NCI-H1436 treated with DMSO at 0.1 percent for 48 hours (cell line): Measurements from ENCODE around the gene ARFGEF2.
"Not testable (repeated sequence)": the region's sequence is repeated elsewhere in the genome, so short reads cannot be mapped to it uniquely, and the experiment has no call there.

Experiments used
- DNase-seq: peaks from one replicate; lab custom pipeline; 2025; lab: John Stamatoyannopoulos, UW

Gene ARFGEF2

DNA sequence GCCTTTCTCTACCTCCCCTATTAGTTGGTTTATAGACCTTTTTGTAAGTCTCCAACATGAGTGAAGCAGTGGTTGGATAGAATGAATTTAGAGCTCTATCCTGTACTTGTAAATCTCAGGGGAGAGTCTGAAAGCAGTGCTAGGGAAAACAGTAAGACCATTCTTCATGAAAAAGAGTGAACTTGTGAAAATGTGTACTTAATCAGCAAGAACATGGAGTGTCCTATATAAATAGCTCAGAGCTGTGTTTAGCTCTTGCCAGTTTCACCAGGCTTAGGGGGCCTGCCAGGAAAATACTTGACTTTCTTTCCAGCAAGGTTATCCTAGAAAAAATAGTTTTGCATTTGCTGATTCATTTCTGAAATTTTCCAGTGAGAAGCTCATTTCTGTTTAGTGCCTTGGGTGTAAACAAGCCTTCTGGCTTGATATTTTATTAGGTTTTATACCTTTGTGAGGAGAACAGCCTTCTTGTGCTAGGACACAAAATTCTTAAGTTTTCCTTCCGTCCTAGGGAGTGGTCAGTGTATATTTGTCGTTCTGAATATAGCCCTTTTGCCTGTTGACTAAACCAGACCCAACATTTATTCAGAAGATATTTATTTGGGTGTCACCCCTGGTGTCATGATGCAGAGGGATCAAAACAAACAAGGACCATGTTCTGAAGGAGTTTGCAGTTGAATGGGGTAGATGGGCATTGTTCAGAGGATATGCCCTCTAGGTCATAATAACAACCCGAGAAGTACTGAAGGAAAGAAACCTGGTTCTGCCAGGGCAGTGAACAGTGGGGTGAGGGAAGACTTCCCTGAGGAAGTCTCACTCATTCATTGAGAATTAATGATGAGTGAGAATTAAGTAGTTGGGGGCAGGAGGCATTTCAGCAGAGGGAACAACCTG lies 7.6 kb downstream of the ARFGEF2 start:
- DNase-seq: no peak

DNA sequence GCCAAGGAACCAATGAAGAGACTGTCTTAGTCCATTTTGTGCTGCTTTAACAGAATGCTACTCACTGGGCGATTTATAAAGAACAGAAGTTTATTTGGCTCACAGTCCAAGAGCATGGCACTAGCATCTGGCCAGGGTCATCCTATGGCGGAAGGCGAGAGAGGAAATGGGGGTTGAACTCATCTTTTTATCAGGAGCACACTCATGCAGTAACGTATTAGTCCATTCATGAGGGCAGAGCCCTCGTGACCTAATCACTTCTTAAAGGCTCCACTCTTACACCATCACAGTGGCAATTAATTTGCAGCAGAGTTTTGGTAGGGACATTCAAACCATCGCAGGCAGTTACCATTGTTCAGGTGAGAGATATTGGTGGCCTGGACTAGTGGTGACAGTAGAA lies 8.5 kb downstream of the ARFGEF2 start:
- DNase-seq: no peak

DNA sequence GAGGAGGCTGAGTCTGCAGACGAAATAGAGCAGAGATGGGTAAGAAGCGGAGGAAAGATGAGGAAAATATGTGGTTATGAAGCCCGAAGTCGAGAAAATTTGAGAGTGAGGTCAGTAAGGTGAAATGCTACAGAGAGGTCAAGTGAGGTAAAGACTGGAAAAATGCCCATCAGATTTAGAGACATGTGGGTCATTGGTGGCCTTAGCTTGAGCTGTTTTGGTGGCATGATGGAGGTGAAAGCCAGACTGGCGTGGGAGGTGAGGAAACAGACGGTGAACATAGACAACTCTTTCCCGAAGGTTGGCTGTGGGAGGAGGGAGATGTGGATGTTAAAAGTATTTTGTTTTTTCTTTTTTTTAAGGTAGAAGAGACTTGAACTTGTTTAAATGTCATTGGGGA lies 9.4 kb downstream of the ARFGEF2 start:
- DNase-seq: no peak

DNA sequence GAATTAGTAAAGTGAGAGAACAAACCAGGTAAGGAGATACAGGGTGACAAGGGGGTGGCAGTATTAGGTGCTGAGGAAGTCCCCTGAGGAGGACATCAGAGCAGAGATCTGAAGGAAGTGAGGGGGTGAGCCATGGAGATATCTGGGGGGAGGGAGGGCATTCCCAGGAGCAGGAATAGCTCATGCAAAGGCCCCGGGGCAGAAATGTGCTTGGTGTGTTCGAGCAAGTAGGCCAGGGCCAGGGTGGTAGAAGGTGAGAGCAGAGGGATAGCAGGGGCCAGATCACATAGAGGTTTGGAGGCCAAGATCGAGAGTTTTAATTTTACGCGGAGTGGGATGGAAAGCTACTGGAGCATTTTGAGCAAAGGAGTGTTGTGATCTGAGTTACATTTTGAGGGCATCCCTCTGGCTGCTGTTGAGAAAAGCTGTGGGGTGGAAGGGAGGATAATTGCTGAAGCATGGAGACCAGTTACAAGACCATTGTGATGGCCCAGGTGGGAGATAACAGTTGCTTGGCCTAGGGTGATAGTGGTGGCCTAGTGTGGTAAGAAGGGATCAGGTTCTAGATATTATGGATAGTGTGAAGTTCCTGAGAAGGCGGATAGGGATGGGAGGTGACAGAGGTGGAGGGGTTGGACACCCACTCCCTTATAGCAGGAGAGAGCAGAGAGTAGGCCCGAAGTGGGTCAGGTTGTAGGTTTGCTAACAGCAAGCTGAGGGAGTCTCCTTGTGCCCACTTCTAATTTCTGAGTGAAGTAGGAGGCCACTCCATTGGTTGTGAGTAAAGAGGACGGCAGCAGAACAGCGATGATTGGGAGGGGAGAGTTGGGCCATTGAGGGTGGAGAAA lies 10.2 kb downstream of the ARFGEF2 start:
- DNase-seq: no peak

DNA sequence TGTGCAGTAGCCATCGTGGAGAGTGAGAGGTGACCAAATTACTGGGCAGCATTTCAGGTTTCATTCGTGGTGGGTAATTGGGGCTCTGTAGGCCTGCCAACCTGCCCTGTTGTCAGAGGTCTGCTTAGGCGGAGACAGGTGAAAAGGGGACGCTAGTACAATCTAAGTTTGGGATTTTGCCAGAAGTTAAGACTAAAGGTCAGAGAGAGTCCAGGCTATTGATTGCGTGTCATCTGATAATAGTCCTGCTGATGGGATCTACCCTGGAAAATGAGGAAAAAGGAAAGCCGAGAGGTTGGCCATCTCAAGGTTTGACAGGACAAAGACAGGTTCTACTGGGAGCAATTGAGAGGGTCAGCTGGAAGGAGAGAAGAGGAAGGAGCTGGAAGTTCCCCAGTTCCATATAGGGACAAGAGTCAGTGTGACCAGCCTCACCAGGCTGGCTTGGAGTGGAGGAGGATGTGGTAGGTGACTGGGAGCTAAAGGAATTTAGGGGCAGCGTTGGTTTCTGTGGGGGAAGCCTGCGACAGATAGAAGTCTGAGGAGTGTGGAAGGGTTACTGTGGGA lies 10.9 kb downstream of the ARFGEF2 start:
- no peak for DNase-seq

DNA sequence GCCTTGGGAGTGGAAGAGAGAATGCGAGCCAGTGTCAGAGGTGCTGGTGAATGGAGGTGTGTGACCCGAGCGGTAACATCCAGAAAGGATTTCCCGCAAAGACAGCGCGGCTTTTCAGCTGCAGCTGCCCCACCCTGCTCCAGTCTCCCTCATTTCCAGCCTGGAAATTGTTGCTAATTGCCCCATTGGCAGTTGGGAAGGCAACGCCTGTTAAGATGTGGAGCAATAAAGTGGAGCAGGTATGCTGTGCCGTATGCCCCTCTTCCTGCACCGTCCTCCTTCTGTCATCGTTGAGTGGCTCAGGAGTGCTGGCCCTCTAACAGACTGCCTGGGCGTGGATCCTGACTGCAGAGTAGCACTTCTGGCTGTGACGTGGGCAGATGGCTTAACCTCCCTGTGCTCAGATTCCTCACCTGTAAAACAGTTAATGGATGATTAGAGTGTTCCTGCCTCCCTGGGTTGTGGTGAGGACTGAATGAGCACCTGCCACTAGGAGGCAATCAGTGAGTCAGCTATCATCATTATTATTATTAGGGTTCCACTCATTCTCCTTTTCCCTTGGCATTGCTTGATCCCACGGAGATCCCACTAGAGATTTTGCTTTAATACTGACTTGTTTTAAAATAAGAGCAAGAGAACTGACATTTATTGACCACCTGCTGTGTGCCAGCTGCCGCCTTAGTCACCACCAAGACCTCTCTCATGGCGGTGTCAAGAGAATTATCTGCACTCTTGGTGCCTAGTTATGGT lies 11.7 kb downstream of the ARFGEF2 start:
- no peak for DNase-seq

DNA sequence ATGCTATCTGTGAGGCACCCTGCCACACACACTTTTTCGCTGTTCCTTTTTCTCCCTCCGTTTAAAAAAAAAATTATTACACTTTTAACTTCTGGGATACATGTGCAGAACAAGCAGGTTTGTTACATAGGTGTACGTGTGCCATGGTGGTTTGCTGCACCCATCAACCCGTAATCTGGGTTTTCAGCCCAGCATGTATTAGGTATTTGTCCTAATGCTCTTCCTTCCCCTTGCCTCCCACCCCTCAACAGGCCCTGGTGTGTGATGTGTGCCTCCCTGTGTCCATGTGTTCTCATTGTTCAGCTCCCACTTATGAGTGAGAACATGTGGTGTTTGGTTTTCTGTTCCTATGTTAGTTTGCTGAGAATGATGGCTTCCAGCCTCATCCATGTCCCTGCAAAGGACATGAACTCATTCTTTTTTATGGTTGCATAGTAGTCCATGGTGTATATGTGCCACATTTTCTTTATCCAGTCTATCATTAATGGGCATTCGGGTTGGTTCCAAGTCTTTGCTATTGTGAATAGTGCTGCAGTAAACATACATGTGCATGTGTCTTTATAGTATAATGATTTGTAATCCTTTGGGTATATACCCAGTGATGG lies 12.9 kb downstream of the ARFGEF2 start:
- not testable (repeated sequence) for DNase-seq

DNA sequence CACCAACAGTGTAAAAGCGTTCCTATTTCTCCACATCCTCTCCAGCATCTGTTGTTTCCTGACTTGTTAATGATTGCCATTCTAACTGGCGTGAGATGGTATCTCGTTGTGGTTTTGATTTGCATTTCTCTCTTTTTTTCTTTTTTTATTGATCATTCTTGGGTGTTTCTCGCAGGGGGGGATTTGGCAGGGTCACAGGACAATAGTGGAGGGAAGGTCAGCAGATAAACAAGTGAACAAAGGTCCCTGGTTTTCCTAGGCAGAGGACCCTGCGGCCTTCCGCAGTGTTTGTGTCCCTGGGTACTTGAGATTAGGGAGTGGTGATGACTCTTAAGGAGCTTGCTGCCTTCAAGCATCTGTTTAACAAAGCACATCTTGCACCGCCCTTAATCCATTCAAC lies 13.5 kb downstream of the ARFGEF2 start:
- not testable (repeated sequence) for DNase-seq

DNA sequence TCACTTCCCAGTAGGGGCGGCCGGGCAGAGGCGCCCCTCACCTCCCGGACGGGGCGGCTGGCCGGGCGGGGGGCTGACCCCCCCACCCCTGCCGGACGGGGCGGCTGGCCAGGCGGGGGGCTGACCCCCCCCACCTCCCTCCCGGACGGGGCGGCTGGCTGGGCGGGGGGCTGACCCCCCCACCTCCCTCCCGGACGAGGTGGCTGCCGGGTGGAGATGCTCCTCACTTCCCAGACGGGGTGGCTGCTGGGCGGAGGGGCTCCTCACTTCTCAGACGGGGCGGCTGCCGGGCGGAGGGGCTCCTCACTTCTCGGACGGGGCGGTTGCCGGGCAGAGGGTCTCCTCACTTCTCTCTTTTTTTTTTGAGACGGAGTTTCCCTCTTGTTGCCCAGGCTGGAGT lies 14.7 kb downstream of the ARFGEF2 start:
- not testable (repeated sequence) for DNase-seq

DNA sequence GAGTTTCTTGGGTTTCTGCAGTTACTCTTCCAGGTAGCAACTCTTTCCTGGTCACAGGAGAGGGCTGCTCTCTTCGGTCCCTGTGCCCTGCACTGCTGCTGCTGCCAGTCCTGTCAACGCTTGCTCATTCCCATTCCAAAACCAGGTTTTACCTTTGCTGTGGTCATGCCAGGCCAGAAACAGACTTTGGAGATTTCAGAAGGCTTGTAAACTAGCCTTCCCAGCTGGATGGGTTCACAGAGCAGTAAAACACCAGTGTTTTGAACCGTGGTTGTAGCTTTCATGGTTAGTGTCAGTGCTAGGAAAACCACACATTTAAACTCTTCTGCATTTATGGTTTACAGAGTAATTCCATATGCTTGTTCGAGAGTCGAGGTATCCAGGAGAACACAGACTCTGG lies 16.2 kb downstream of the ARFGEF2 start:
- DNase-seq: no peak

DNA sequence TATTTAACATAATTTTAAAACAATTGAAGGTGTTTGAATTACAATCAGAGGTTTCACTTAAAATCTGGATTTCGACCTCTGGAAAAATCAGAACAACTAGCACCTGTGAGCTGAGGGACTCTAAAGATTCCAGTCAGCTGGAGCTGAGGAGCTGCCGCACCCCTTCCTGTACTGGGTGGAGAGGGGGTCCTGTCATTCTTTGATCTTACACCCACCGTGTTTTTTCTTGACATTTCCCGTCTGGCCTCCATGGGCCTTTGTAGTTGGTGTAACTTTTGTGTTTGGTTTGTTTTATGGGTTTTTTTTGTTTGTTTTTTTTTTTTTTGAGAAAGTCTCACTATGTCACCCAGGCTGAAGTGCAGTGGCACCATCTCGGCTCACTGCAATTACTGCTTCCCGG lies 17.2 kb downstream of the ARFGEF2 start:
- DNase-seq: no peak

DNA sequence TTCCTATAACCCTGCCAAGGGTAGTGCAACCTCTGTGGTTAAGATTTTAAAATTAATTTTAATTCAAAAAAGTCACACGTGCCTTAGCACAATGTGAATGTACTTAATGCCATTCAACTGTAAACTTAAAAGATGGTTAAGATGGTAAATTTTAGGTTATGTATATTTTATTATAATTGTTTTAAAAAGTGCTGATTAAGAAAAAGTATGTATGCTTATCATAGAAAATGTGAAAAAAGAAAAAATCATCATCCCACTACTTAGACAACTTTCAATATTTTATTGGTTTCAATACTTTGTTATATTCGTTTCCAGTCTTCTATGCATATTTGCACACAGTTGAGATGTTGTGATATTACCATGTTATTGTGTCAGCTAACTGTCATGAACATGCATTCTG lies 18.7 kb downstream of the ARFGEF2 start:
- no peak for DNase-seq

DNA sequence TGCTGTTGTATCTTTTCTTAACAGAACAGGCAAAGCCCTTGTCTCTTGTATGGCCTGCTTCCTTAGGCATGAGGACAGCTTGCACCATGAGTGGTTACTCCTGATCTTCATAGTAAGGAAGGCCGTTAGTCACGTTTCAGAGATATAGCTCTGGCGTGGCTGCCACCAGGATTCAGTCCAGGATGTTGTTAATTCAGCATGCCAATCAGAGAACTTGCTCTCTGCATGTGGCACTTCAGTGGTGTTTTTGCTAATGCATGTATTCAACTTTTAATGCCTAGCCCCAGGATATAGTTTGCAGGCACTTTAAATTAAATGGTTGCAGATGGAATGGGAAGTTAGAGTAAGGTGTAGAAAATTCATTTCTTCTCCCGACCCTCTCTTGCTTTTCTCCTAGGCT lies 20.0 kb downstream of the ARFGEF2 start:
- DNase-seq: no peak

DNA sequence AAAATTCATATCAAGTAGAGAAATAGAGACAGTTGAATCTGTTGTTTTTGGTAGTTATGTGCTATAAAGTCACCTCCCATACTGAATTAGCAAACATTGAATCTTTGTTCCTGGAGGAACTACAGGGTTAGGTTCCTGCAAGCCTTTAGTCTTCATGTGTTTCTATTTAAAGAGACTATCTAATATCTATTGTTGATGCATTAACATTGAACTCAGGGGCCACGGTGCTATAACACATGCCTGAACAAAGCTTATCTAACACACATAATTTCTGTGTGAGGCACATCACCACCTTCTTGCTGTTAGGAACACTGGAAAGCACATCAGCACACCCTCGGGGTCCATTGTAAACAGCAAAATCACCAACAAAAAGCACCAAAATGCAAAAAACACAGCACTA lies 21.2 kb downstream of the ARFGEF2 start:
- no peak for DNase-seq

DNA sequence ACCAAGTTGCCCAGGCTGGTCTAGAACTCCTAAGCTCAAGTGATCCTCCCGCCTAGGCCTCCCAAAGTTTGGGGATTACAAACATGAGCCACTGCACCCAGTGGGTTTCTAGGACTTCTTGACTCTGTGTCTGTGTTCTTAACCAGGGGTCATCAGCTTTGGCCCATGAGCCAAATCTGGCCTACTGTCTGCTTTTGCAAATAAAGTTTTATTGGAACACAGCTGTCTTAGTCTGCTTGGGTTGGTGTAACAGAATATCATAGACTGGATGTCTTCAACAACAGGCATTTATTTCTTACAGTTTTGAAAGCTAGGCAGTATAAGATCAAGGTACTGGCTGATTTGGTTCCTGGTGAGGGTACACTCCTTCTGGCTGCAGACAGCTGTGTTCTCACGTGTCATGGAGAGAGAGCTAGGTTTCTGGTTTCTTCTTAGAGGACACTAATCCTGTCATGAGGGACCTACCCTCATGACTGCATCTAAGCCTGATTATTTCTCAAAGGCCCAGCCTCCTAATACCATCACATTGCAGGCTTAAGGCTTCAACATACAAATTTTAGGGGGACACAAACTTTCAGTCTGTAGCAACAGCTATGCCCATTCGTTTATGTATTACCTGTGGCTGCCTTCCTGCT lies 23.3 kb downstream of the ARFGEF2 start:
- DNase-seq: no peak

DNA sequence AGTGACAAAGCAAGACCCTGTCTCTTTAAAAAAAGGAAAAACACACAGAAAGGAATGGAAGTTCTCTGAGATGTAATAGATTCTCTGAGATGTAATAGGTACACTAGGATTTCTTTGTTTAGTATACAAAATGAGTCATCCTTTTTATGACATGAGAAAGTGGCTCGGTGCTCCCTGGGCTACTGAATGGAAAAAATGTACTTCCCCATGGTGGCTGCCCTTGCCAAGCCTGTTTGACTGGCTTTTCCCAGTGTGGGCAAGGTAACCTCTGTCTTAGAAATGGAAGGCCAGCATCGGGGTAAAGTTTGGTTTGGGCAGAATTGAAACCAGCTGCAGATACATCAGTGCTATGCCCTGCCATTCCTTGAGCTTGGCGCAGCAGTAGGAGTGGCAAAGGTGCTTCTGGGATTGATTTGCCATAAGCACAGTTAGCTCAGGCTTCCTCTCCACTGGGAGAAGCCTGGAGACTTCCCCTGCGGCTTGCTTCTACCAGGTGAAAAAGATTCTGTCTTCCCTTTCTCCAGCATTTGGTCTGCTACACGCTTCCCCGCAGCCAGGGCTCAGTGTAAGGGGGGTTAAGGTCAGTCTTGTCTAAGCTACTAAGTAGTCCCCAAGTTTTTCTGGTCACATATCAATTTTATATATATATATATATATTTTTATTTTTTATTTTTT lies 24.5 kb downstream of the ARFGEF2 start:
- no peak for DNase-seq

DNA sequence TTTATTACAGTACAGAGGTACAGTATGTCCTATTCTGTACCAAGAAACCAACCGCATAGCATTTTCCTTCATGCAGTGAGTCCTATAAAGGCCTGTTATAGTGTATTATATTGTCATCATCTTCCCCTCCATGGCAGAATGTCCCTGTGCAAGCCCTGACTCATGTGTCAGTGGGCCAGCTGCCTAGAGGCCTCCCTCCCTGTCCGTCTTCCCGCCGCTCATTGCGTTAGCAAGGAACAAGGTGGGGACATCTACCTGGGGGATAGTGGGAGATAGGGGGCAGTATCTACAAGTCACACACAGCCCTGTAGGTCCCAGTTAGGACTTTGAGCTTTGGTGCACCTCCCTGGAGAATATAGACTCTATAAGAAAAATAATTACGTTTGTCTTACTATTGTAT lies 27.1 kb downstream of the ARFGEF2 start:
- no peak for DNase-seq

DNA sequence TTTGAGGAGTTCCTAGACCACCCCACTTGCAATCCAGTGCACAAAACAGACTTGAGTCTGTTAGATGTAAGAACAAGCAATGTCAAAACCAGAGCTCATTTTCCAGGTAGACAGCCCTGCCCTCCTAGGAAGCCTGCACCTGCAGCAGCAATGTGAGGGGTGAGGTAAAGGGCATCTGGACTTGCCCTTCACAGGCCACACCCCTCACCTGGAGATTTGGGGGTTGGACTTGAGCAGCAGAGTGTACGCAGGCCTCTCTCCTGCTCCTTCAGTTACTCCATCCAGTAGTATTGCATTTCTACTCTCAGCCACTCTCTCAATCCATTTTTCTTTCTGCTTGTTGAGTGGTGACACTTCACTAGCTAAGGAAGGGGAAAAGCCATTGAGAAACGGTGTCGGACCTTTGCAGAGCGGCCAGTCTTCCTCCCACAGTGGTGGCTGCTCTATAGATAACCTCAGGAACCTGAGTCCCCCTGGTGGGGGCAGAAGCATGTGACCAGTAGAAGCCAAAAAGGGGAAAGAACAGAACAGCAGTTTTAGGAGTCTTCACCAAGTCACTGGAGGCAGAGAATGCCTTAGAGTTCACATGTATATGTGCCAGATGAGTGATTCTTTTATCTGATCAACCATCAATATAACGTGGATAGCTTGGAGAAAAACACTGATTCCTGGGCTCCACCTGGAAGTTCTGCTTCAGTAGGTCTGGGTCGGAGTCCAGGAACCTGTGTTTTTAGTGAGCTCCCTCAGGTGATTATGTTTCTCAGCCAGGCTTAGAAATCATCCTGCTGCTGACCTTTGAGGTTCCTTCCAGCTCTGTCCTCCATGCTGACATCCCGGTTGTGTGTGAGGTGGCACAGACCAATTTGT lies 28.0 kb downstream of the ARFGEF2 start:
- DNase-seq: no peak

DNA sequence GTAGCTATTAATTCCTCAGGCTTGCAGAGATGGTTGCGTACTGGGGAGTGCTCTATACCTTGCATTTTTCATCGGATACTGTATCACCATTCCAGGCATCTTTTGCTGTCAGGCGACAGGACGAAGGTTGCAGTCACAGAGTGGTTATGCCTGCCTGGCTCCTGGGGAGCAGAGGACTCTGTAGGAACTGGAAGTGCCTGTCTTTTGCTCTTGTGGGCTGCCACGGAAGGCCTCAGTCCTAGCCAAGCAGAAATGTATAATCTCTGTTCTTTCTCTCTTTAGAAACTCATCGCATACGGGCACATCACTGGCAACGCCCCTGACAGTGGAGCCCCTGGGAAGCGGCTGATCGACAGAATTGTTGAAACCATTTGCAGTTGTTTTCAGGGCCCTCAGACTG lies 29.5 kb downstream of the ARFGEF2 start:
- no peak for DNase-seq

DNA sequence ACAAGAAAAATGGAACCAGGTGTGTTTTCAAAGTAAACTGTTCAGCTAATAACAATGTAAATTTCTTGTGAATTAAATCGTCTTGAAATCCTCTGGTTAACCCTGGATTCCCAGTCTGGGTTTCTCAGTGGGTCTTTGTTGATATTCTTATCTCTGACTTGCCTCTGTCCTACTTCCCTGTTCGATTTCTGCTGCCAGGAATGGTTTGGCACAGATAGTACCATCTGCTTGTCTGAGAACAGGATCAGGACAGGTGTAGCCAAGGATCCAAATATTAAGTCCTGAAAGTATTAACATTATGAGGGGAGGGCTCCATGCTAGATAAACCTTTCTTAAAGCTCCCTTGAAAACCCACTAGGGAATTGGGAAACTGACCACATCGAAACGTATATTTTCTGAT lies 30.1 kb downstream of the ARFGEF2 start:
- DNase-seq: no peak
